ENCODE data around the gene FMR1NB.

Gene FMR1NB, protein sequence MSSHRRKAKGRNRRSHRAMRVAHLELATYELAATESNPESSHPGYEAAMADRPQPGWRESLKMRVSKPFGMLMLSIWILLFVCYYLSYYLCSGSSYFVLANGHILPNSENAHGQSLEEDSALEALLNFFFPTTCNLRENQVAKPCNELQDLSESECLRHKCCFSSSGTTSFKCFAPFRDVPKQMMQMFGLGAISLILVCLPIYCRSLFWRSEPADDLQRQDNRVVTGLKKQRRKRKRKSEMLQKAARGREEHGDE

DNA sequence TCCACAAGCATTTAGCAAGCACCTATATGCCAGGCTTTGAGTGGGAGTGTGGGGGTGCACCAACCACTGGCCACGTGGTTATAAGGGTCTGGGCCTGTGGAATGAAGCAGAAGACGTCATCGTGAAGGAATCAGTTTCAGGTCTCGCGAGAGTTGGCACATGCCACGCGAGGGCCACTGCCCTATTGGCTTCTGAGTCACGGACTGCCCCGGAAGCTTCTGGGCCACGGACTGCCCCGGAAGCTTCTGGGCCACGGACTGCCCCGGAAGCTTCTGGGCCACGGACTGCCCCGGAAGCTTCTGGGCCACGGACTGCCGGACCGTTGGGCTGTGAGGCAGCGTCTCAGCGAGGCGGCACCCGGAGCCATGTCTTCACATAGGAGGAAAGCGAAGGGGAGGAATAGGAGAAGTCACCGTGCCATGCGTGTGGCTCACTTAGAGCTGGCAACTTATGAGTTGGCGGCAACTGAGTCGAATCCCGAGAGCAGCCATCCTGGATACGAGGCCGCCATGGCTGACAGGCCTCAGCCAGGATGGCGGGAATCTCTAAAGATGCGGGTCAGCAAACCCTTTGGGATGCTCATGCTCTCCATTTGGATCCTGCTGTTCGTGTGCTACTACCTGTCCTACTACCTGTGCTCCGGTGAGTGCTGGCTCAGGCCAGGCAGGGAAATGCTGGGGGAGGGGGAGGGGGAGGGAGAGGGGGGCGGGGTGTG is at the start of gene FMR1NB:
FMR1NB (plus strand) TSS at position 300 of the 715 bp plus-strand sequence; CDS start at position 366, 66 bp downstream.
- CTCF ChIA-PET: no interaction called here
- DNase-seq (ENCODE audit: extremely low spot score): no peak
- TF ChIP-seq, protein P1, sequence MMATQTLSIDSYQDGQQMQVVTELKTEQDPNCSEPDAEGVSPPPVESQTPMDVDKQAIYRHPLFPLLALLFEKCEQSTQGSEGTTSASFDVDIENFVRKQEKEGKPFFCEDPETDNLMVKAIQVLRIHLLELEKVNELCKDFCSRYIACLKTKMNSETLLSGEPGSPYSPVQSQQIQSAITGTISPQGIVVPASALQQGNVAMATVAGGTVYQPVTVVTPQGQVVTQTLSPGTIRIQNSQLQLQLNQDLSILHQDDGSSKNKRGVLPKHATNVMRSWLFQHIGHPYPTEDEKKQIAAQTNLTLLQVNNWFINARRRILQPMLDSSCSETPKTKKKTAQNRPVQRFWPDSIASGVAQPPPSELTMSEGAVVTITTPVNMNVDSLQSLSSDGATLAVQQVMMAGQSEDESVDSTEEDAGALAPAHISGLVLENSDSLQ (IDR thresholded peaks at IDR 0.05): no peak
- TF ChIP-seq SP1 (IDR thresholded peaks at IDR 0.05) (no peak), FOXK2 (IDR thresholded peaks at IDR 0.05) (no peak), TARDBP (IDR thresholded peaks at IDR 0.05) (no peak), FOXM1 (IDR thresholded peaks at IDR 0.05; ENCODE audit: borderline replicate concordance) (no peak), FOXA1 (IDR thresholded peaks at IDR 0.05) (no peak), NFRKB (IDR thresholded peaks at IDR 0.05) (no peak)
- POLR2A ChIA-PET: no interaction called here

DNA sequence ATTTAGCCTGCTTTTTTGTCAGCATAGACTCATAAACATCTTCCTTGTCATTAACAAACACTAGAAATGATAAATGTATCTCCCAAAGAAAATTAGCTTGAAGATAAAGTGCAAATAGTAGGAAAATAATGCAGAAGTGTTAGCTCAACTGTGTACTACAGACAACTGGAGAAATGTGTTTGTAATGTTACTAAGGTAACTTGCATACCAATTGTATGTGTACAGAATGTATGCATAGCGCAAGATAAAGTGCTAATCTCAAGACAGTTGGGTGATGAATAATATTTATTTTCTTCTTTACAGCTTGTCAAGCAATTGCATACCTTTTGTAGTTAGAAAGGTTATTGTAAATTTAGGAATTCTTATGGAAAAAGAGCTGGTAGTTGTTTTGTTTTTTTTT is 47.3 kb upstream of the FMR1NB start:
- POLR2A ChIA-PET: no interaction called here
- TF ChIP-seq BHLHE40 (IDR thresholded peaks at IDR 0.05; ENCODE audit: borderline replicate concordance) (no peak), SUZ12 (IDR thresholded peaks at IDR 0.05) (no peak), FOXK2 (IDR thresholded peaks at IDR 0.05) (no peak), NFRKB (IDR thresholded peaks at IDR 0.05) (no peak), CTBP1 (IDR thresholded peaks at IDR 0.05; ENCODE audit: borderline replicate concordance) (no peak), LEF1 (IDR thresholded peaks at IDR 0.05; ENCODE audit: borderline replicate concordance) (no peak), TARDBP (IDR thresholded peaks at IDR 0.05) (no peak), ZNF384 (IDR thresholded peaks at IDR 0.05) (no peak), FOXA1 (IDR thresholded peaks at IDR 0.05) (no peak), HDGF (IDR thresholded peaks at IDR 0.05; ENCODE audit: borderline replicate concordance) (no peak), L3MBTL2 (conservative IDR thresholded peaks at IDR 0.05) (no peak)
- CTCF ChIA-PET: no interaction called here
- DNase-seq (ENCODE audit: extremely low spot score): no peak

DNA sequence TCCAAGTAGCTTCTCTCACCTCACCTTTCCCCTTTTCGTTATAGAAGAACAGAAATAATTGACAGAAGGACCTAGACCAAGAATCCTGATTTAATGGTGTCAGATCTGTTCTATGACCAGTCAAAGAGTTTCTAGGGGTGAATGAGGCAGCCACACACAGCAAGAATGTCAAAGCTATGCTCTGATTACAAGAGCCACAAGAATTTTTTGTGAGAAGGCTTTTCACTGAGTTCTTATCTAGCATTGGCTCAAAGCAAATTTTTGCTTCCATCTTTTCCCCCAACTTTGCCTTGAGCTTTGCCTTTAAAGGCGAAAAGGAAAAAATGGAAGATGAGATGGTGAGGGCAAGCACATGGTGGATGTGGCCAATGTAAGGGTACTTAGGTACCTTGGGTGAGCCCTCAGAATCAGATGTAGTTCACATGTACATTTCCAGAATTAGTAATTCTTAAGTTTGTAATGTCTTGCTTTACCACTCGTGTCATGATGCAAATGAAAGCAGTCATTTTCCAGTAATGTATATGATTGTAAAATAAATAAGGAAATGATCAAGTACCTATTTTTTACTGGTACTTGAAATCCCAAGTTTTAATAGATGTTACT is 45.9 kb upstream of the FMR1NB start:
- no peak for DNase-seq (ENCODE audit: extremely low spot score)
- ChIA-PET CTCF (no interaction called here), POLR2A (no interaction called here)
- TF ChIP-seq ELF4 (IDR thresholded peaks at IDR 0.05) (no peak), HDGF (IDR thresholded peaks at IDR 0.05; ENCODE audit: borderline replicate concordance) (no peak), FOXA1 (IDR thresholded peaks at IDR 0.05) (no peak), L3MBTL2 (conservative IDR thresholded peaks at IDR 0.05) (no peak), LEF1 (IDR thresholded peaks at IDR 0.05; ENCODE audit: borderline replicate concordance) (no peak), ARNT (IDR thresholded peaks at IDR 0.05) (no peak), NFRKB (IDR thresholded peaks at IDR 0.05) (no peak), CTBP1 (IDR thresholded peaks at IDR 0.05; ENCODE audit: borderline replicate concordance) (no peak)
- TF ChIP-seq, protein P1 (IDR thresholded peaks at IDR 0.05): no peak

DNA sequence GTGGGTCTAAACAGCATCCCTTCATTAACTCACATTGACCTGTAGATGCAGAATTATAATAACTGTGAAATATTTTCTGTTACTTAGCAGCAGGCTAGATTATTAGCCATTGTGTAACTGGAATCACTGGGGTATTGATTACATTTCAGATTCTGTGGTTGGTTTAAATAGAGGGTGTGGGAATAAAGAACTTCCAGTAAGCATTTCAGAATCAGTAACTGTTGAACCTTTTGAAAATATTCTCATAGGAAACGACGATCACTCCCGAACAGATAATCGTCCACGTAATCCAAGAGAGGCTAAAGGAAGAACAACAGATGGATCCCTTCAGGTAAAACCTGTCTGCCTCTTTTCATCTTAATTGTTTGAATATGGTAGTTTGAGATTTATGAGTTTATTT is 35.9 kb upstream of the FMR1NB start:
- POLR2A ChIA-PET: no interaction called here

DNA sequence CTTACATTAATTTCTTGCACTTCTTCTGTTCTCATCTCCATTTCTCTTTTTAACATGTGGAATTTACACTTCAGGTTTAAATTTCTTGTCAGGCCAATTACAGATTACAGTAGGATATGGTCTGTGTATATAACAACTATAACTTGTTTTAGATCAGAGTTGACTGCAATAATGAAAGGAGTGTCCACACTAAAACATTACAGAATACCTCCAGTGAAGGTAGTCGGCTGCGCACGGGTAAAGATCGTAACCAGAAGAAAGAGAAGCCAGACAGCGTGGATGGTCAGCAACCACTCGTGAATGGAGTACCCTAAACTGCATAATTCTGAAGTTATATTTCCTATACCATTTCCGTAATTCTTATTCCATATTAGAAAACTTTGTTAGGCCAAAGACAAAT is 32.6 kb upstream of the FMR1NB start:
- ChIA-PET CTCF (no interaction called here), POLR2A (no interaction called here)
- TF ChIP-seq SP1 (IDR thresholded peaks at IDR 0.05) (no peak), LEF1 (IDR thresholded peaks at IDR 0.05; ENCODE audit: borderline replicate concordance) (no peak), SUZ12 (IDR thresholded peaks at IDR 0.05) (no peak), L3MBTL2 (conservative IDR thresholded peaks at IDR 0.05) (no peak)
- DNase-seq (ENCODE audit: extremely low spot score): no peak

More for the DNA sequence above, 35.9 kb upstream of the FMR1NB start:
- CTCF ChIA-PET: no interaction called here
- no peak for DNase-seq (ENCODE audit: extremely low spot score)
- TF ChIP-seq LEF1 (IDR thresholded peaks at IDR 0.05; ENCODE audit: borderline replicate concordance): no peak
- TF ChIP-seq L3MBTL2 (conservative IDR thresholded peaks at IDR 0.05): no peak
- no peak for TF ChIP-seq TARDBP (IDR thresholded peaks at IDR 0.05)

DNA sequence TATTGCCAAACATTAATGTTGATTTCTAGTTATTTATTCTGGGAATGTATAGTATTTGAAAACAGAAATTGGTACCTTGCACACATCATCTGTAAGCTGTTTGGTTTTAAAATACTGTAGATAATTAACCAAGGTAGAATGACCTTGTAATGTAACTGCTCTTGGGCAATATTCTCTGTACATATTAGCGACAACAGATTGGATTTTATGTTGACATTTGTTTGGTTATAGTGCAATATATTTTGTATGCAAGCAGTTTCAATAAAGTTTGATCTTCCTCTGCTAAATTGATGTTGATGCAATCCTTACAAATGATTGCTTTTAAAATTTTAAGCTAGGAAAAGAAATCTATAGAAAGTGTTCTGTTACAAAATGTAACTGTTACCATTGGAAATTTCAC is 30.8 kb upstream of the FMR1NB start:
- POLR2A ChIA-PET: no interaction called here
- DNase-seq (ENCODE audit: extremely low spot score): no peak
- TF ChIP-seq ARNT (IDR thresholded peaks at IDR 0.05) (no peak), BHLHE40 (IDR thresholded peaks at IDR 0.05; ENCODE audit: borderline replicate concordance) (no peak), CTBP1 (IDR thresholded peaks at IDR 0.05; ENCODE audit: borderline replicate concordance) (no peak), L3MBTL2 (conservative IDR thresholded peaks at IDR 0.05) (no peak), HDGF (IDR thresholded peaks at IDR 0.05; ENCODE audit: borderline replicate concordance) (no peak)
- CTCF ChIA-PET: no interaction called here

DNA sequence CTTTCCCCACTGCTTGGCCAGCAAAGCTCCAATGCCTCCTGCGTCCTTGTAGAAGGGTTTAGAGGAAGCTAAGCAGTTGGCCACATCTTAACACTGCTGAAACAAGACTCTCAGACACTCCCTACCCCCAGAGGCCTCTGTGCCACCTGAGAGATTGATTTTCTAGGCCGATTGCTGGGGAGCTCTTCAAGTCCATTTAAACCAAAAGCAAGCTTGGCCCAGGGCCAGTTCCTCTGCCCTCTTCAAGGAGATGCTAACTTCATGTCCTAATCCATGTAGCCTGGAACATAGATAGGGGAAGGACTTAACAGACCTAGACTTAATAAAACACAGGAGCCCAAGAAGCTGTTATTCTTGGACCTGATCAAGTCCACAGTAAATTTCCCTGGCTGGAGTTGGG is 27.2 kb upstream of the FMR1NB start:
- POLR2A ChIA-PET: interaction anchor here (1.5 kb wide), 1 partner anchor 8 kb away, joined by 3 read pairs; no protein-coding TSS in a partner anchor
- TF ChIP-seq BHLHE40 (IDR thresholded peaks at IDR 0.05; ENCODE audit: borderline replicate concordance): no peak
- no peak for TF ChIP-seq CTBP1 (IDR thresholded peaks at IDR 0.05; ENCODE audit: borderline replicate concordance)
- no peak for TF ChIP-seq FOXK2 (IDR thresholded peaks at IDR 0.05)
- no peak for TF ChIP-seq TARDBP (IDR thresholded peaks at IDR 0.05)
- no peak for TF ChIP-seq ELF4 (IDR thresholded peaks at IDR 0.05)
- TF ChIP-seq FOXA1 (IDR thresholded peaks at IDR 0.05): no peak
- TF ChIP-seq LEF1 (IDR thresholded peaks at IDR 0.05; ENCODE audit: borderline replicate concordance): no peak
- no peak for TF ChIP-seq FOXM1 (IDR thresholded peaks at IDR 0.05; ENCODE audit: borderline replicate concordance)
- TF ChIP-seq SP1 (IDR thresholded peaks at IDR 0.05): no peak
- TF ChIP-seq, protein P1 (IDR thresholded peaks at IDR 0.05): no peak
- no peak for TF ChIP-seq SUZ12 (IDR thresholded peaks at IDR 0.05)
- no peak for TF ChIP-seq L3MBTL2 (conservative IDR thresholded peaks at IDR 0.05)
- no peak for TF ChIP-seq HDGF (IDR thresholded peaks at IDR 0.05; ENCODE audit: borderline replicate concordance)
- TF ChIP-seq NFRKB (IDR thresholded peaks at IDR 0.05): no peak
- TF ChIP-seq ZNF384 (IDR thresholded peaks at IDR 0.05): no peak
- no peak for TF ChIP-seq ARNT (IDR thresholded peaks at IDR 0.05)
- DNase-seq (ENCODE audit: extremely low spot score): no peak
- CTCF ChIA-PET: interaction anchor here (0.6 kb wide), 1 partner anchor 24 kb away, joined by 6 read pairs; no protein-coding TSS in a partner anchor

Data from HEK293T (cell line).